Hypothalamus (tissue), 51 donors: ENCODE results near the gene OAF.

ENCODE experiments used
- DNase-seq, 51 donors: peaks; one replicate each; lab custom pipeline; 2025; lab: John Stamatoyannopoulos, UW

OAF gene

DNA sequence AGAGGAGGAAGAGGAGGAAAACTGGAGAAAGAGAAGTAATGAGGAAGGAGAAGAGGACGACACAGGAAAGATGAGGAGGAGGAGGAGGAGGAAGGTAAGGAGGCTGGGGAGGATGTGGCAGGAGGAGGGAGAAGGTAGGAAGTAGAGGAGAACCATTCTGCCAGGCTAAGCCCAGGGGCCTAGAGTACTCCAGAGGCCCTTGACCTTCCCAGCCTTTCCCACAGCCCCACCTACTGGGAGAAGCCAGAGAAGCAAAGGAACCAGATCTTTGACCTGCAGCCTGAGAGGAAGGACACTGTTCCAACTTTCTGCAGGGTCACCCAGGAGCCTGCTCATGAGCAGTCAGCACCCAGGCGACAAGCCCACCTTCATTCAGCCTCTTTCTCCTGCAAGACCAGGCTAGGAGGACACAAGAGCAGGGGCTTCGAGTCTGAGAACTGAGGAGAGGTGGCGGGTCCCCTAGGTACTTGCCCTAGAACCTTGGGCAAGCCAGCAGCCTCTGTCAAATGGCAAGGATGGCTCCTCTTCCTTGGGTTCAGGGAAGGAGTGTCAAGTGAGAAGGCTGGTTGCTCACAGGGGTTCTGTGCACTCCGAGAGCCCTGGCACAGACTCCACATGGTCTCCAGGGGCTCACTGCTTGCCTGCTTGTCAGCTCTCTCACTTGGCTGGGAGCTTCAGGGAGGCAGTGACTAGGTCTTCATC, 27.9 kb upstream of the OAF start:
- peak in 6 of 51 donors; percentile 15 to 37 (median 27) for DNase-seq

- no peak for DNase-seq
Observed at GRCh38 chr11:120183701-120184141, 27.1 kb upstream of the OAF start.

DNA sequence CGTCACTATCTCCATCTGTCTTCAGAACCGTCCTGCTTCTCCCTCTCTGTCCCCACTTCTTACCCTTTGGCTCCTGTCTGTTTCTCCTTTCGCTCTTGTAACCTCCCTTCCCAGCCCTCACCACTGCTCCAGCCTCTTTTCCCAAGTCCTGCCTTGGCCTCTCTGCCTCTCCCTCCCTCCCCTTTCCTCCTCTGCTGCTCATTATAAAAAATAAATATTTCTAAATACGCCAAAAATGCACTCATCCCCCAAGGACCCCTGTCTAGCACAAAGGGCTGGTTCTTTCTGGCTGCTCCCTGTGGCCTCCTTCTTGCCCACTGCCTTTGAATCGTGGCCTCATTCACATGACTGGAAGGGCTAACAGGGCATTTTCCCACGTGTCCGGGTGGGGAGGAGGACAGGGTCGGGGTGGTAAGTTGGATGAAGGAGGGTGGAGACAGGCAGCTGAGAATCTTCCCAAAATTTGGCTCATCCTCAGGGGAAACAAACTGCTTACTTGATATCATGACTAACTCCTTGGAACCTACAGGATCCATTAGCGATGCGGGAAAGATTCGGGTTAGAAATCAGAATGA, 26.4 kb upstream of the OAF start:
- no peak for DNase-seq

GRCh38 chr11:120184946-120185705, 25.7 kb upstream of the OAF start:
- no peak for DNase-seq

DNA sequence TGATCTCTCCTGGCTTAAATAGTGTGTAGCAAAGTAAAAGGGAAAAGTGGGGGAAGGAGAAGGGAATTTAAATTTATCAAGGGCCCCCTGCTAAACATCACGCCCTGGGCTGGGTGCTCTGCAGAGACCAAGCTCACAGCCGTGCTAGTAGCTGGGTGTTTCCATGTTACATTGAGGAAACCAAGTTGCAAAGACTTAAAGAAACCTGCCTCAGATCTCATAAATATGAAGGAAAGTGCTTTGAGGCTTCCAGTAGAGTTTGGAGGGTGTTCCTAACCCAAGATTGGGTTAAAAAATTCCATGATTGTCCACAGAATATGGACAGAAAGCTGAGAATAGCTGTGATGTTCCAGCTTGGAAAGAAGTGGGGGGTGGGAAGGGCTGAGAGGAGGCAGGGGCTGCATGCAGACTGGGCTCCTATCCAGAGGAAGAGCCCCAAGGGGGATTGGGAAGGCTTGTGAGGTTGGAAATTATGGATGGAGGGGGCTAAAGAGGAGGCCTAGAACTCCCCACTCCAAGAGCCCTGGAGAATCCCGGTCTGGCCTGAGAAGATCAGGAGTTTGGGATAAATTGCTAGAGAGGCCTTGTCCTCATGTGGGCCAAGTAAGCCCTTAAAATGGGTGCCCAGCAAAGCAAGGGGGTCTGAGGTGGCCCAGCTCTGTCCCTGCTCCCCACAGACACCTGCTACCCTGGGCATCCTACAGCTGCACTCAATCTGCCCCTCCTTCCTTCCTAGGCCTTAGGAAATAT, 25.0 kb upstream of the OAF start:
- DNase-seq, result no peak

DNA sequence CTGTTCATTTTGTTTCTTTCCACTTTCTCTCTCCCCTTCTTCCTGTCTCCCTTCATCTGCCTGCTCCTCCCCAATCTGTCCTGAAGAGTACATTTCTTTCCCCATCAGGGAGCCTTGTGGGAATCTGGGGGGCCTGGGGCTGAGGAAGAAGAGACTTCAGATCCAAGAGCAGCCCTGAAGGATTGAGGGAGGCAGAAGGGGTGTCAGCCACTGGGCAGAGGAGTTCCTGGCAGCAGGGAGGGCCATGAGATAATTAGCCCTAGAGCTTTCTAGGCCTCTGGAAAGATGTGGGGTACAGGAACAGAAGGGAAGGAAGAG, 24.4 kb upstream of the OAF start:
- no peak for DNase-seq

DNA sequence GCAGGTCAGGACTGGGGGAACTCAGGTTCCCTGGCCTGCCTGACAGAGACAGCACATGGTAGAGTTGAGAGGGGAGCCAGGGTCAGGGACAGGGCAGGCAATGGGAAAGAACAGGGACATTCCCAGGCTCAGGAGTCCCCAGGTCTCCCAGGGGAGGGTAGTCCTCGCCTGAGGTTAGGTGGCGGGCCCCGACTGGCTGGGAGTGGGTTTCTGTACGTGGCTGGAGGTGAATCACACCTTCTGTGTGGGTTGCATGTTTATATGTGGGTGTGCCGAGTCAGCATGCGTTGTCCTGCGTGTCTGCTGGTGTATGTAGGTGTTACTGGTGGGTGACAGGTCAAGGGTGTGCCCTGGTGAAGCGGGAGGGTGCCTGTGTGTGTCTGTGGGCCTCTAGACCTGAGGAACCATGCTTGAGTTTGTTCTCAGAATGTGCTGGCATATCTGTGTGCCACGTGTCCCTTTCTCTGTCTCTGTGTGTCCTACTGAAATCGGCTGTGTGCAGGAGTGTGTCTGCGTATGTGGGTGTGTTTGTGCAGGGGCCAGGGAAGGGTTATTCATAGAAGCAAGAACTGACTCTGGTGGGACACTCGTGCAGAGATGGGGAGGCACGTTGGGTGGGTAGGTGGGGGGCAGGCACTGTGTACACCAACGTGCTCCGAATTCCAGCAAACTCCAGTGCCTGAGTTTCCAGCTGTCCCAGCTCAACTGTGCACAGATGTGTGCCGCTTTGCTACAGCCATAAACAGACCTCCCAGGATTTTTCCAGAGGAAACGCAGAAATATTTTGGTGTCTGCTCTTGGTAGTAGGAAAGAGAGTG, 23.8 kb upstream of the OAF start:
- peak in 1 of 51 donors; percentile 47 for DNase-seq

- DNase-seq, result no peak
Observed at GRCh38 chr11:120188371-120188770, 22.5 kb upstream of the OAF start.

DNA sequence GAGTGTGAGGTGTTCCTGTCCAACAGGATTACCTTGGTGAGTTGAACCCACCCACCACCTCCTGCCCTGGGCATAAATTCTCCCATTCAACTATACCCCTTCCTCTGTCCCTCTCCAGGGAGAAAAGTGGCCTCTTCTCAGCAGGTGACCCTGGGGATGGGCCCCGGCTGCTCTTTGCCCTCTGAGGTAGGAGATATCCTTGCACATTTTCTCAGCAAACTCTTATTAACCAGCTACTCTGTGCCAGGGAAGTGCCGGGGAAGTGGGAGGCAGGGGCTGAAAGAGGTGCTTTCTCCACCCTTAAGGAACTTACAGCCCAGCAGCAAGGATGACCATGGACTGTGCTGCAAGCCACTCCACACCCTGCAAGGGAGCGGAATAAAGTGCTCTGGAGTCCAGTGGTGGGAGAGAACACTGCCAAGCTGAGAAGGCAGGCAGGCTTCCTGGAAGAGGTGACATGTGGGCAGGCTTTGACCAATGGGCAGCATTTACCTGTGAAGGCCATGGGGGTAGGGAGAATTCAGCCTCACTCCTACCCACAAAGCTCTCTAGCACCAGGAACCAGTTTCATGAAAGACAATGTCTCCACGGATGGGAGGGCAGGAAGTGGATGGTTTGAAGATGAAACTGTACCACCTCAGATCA, 21.9 kb upstream of the OAF start:
- no peak for DNase-seq

DNA sequence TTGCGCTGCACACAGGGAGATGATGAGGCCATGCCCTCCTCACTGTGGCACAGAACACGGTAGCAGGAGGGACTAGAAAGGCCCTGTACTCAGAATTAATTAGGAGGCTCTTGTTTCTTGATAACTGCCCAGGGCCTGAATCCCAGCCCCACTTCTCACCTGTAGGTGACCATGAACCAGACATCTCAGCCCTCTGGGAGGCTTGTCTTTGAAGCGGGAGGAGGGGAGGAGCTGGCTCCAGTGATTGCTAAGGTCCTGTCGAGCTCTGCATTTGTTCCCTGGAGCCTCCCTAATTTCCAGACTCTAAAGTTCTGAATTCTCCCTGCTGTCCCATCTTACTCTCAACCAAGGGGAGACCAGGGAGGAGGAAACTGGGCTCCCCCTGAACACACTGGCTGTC, 19.8 kb upstream of the OAF start:
- no peak for DNase-seq

DNA sequence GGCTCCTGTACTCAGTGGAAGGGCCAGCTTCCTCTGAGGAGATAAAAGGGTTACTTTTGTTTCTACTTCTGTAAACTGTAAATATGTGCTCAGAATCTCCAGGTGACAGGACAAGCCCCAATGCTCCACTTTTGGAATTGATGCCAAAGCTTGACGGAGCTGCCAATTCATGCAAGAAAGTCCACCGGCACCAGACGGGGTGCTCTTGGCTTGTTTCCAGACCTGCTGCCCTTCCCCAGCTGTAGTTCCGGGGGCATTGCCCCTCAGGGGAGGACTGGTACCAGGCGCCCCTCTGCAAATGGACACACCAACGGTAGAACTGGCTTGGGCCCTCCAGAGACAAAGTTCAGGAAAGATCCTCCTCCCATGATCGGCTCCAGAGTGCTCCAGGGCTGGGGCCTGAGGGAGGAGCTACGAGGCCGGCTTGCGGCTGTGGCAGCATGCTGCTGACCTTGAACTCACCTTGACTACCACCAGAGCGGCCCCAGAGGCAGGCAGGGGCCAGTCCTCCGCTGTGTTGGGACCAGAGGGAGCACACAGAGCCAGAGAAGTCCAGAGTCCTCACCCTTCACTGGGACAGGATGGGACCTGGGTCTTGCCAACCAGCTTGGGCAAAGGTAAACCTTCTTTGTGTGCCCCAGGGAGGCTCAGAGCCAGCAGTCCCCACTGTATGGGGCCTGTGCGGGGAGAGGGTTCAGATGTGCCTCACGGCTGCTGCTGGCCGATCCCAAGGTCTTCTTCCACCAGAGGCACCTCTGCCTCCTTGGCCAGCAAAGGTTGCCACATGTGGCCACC, 17.8 kb upstream of the OAF start:
- no peak for DNase-seq

- no peak for DNase-seq
Observed at GRCh38 chr11:120194166-120194565, 16.7 kb upstream of the OAF start.

DNA sequence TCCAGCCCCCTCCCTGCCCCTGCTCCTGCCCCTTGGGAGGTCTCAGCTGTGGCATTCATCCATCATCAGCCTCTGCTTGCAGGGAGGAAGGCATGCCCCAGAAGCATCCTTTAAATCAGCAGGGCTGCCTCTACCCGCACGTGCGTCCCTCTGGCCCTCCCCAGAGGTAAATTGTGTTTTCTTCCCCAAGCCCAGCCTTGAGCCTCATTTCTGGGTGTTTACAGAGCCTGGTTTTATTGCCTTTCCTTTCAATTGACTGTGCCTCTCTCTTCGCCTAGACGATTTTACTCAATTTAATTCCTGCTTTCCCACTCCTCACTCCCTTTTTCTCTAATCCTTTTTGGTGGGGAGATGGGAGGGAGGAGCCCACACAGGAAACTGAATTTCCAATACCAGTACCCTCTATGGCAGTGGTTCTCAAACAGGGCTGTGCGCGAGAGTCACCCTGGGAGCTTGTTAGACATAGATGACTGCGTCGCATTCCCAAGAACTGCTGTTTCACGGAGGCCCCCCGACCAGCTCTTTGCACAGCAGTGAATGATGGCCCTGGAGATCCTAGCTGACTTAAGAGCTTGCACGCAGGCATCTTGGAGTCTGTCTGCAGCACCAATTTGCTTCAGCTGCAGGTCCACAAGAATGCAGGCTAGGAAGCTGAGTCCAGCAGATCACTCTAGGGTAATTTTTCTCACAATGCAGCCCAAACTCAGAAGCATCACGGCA, 15.1 kb upstream of the OAF start:
- no peak for DNase-seq

DNA sequence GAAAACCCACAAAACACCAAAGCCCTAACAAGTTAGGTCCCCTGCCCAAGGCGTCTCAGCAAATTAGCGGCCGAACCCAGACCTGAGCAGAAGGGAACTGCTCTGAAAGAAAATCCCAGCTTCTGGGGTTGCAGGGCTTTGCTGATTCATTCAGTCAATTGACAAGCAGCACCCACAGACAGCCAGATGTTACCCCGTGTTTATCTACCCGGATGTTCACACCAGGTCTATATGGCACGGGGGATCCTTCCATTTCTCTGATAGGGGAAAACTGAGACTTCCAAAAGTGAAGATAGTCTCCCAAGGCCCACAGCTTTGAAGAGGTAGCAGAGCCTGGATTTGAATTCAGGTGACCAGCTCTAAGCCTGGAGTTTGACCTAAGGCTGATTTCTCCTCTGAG, 14.0 kb upstream of the OAF start:
- no peak for DNase-seq

DNA sequence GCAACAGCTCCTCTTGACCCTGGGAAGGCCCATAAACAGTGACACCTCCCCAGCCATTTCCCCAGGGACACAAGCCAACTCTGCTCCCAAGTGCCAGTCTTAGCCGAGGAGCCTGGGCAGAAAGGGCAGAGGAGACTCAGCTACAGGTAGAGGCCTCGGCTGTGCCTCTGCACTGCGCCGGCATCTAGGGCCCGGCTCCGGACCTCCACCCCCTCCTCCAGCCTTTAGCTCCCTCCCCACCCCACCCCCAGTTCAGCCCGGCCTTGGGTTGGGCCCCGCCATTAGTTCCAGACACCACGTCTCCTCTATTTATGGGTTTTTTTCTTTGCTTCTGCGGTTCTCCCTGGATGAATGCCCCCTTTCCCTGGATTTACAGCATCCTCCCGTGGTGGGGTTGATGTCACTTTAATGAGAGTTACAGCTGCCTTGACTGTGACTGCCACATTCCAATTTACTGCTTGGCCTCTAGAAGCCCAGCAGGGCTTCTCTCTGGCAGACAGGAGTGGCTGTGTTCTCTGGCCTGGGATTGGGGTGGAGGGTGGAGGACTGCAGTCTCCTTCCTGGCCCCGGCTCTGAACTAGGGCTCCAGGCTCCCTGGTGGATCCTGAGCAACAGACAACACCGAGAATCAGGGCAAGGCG, 13.5 kb upstream of the OAF start:
- peak in 2 of 51 donors; percentile 39 to 75 for DNase-seq

DNA sequence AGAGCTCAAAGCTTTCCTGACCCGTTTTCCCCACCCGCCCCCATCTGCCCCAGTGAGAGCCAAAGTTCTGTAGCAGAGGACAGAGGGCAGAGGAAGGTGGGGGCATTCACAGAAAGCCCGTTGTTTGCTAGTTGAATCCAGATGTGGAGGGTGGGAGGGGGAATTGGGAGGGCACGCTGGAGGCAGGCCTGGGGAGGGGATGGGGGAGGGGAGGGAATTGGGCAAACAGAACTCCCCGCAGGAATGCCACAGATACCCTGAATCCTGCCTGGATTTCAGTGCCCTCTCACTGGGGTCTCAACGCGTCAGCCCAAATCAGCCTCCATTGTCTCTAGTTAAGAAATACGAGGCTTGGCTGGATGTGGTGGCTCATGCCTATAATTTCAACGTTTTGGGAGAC, 12.9 kb upstream of the OAF start:
- peak in 13 of 51 donors; percentile 8 to 75 (median 36) for DNase-seq

DNA sequence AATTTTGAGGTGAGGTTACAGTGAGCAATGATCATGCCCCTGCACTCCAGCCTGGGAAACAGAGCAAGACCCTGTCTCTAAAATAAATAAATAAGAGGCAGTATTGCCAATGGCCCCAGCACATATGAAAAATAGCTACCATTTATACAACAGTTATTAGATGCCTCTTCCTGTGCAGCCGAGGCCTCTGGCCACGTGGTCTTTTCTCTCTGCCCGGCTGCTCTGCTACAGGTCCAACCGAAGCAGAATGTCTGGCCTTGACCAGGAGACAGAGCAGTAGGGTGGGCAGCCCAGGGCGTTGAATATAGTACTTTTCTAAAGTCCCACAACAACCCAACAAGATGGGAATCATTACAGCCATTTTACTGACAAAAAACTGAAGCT, 12.4 kb upstream of the OAF start:
- no peak for DNase-seq
